H9 (cell line): ENCODE data around the gene GRIN3B. TPM values are rescaled to one million over a fixed set of nuclear protein-coding genes. Genes with fewer than 3 reads are reported as not detected.

Experiments
- DNase-seq: peaks from one replicate; pipeline ENCODE4 v3.0.0-alpha.2; 2017
- H2AFZ ChIP-seq: one replicate; pipeline ENCODE4 v1.6.1; 2013; ENCODE audit warnings: mild to moderate bottlenecking, low read length, control low read depth, moderate library complexity
- H2AK5ac ChIP-seq: 2 replicates; pipeline ENCODE4 v1.6.1; 2013; ENCODE audit warnings: low read length, control low read depth, mixed read lengths; ENCODE audit not compliant: insufficient read length
- H2BK120ac ChIP-seq: one replicate; pipeline ENCODE4 v1.6.1; 2013; ENCODE audit warnings: low read depth, mild to moderate bottlenecking, low read length, control low read depth, inconsistent platforms; ENCODE audit not compliant: poor library complexity, severe bottlenecking
- H2BK12ac ChIP-seq: 2 replicates; pipeline ENCODE4 v1.6.1; 2013; ENCODE audit warnings: low read length, control low read depth, mixed read lengths, low read depth; ENCODE audit not compliant: insufficient read length
- H2BK15ac ChIP-seq: 2 replicates; pipeline ENCODE4 v1.6.1; 2013; ENCODE audit warnings: low read depth, low read length, control low read depth
- H2BK20ac ChIP-seq: one replicate; pipeline ENCODE4 v1.6.1; 2013; ENCODE audit warnings: low read depth, mild to moderate bottlenecking, low read length, control low read depth, inconsistent platforms; ENCODE audit not compliant: poor library complexity, severe bottlenecking
- H2BK5ac ChIP-seq: 2 replicates; pipeline ENCODE4 v1.6.1; 2013; ENCODE audit warnings: low read length, control low read depth, mixed read lengths; ENCODE audit not compliant: insufficient read length
- H3K14ac ChIP-seq: 2 replicates; pipeline ENCODE4 v1.6.1; 2013; ENCODE audit warnings: low read length, control low read depth; ENCODE audit not compliant: insufficient read depth
- H3K18ac ChIP-seq: 2 replicates; pipeline ENCODE4 v1.6.1; 2013; ENCODE audit warnings: low read depth, mild to moderate bottlenecking, mixed read lengths, low read length, control low read depth; ENCODE audit not compliant: insufficient read length
- H3K23ac ChIP-seq: 2 replicates; pipeline ENCODE4 v1.6.1; 2013; ENCODE audit warnings: low read length, control low read depth, mixed read lengths, low read depth; ENCODE audit not compliant: insufficient read length
- H3K23me2 ChIP-seq: 2 replicates; pipeline ENCODE4 v1.6.1; 2013; ENCODE audit warnings: low read depth, mild to moderate bottlenecking, mixed read lengths, low read length, control low read depth; ENCODE audit not compliant: insufficient read length, poor library complexity, severe bottlenecking
- H3K27ac ChIP-seq: 2 replicates; pipeline ENCODE4 v1.5.1; 2013; ENCODE audit warnings: low read length, control low read depth, mixed read lengths, low read depth; ENCODE audit not compliant: insufficient read length
- H3K27me3 ChIP-seq: 2 replicates; pipeline ENCODE4 v1.6.1; 2013; ENCODE audit warnings: low read length, control low read depth, inconsistent platforms; ENCODE audit not compliant: insufficient read depth
- H3K4ac ChIP-seq: 2 replicates; pipeline ENCODE4 v1.6.1; 2013; ENCODE audit warnings: low read depth, mild to moderate bottlenecking, control low read depth, inconsistent platforms, low read length, moderate library complexity
- H3K4me1 ChIP-seq: 2 replicates; pipeline ENCODE4 v1.6.1; 2013; ENCODE audit warnings: low read length, control low read depth, inconsistent platforms; ENCODE audit not compliant: insufficient read depth
- H3K4me2 ChIP-seq: 2 replicates; pipeline ENCODE4 v1.6.1; 2013; ENCODE audit warnings: low read length, control low read depth, mixed read lengths; ENCODE audit not compliant: insufficient read length, insufficient read depth
- H3K56ac ChIP-seq: 2 replicates; pipeline ENCODE4 v1.6.1; 2013; ENCODE audit warnings: low read depth, mild to moderate bottlenecking, mixed read lengths, low read length, control low read depth; ENCODE audit not compliant: insufficient read length
- H3K79me1 ChIP-seq: 2 replicates; pipeline ENCODE4 v1.6.1; 2013; ENCODE audit warnings: low read depth, mild to moderate bottlenecking, moderate library complexity, low read length, control low read depth, inconsistent platforms; ENCODE audit not compliant: insufficient read depth, poor library complexity, severe bottlenecking
- H3K79me2 ChIP-seq: 2 replicates; pipeline ENCODE4 v1.6.1; 2013; ENCODE audit warnings: low read length, control low read depth, inconsistent platforms; ENCODE audit not compliant: insufficient read depth
- H3K9ac ChIP-seq: 2 replicates; pipeline ENCODE4 v1.6.1; 2013; ENCODE audit warnings: low read length, control low read depth, mixed read lengths; ENCODE audit not compliant: insufficient read length; ENCODE audit errors: extremely low read depth
- H3K9me3 ChIP-seq: one replicate; pipeline ENCODE4 v1.6.1; 2013; ENCODE audit warnings: low read depth, low read length, inconsistent platforms; ENCODE audit not compliant: control insufficient read depth
- H3T11ph ChIP-seq: one replicate; pipeline ENCODE4 v1.6.1; 2013; ENCODE audit warnings: mild to moderate bottlenecking, low read length, control low read depth, inconsistent platforms
- H4K20me1 ChIP-seq: one replicate; pipeline ENCODE4 v1.6.1; 2013; ENCODE audit not compliant: control insufficient read depth, insufficient read length, insufficient read depth
- H4K5ac ChIP-seq: 2 replicates; pipeline ENCODE4 v1.6.1; 2013; ENCODE audit warnings: low read depth, mild to moderate bottlenecking, mixed read lengths, low read length, control low read depth; ENCODE audit not compliant: insufficient read length
- H4K8ac ChIP-seq: replicated peaks from 2 replicates; pipeline ENCODE4 v1.6.1; 2013; ENCODE audit warnings: low read length, control low read depth, mixed read lengths, low read depth; ENCODE audit not compliant: insufficient read length
- H4K91ac ChIP-seq: 2 replicates; pipeline ENCODE4 v1.6.1; 2013; ENCODE audit warnings: low read depth, mild to moderate bottlenecking, moderate library complexity, mixed read lengths, low read length, control low read depth; ENCODE audit not compliant: insufficient read length
- H3K27ac Mint-ChIP-seq, 3 experiments: 2 replicates in 2 of 3; 3 replicates in 1 of 3; pipeline ENCODE4 v1.8.0; 2020 to 2021; ENCODE audit warnings: mixed read lengths in 3 of 3, mild to moderate bottlenecking in 1 of 3, moderate library complexity in 1 of 3
- H3K27me3 Mint-ChIP-seq: 2 replicates; pipeline ENCODE4 v1.8.0; 2021; ENCODE audit warnings: low read depth, mild to moderate bottlenecking, moderate library complexity, mixed read lengths
- H3K36me3 Mint-ChIP-seq, 3 experiments: 2 replicates in 2 of 3; 3 replicates in 1 of 3; pipeline ENCODE4 v1.8.0; 2020 to 2021; ENCODE audit warnings: low read depth in 3 of 3, mixed read lengths in 3 of 3; ENCODE audit not compliant: insufficient read depth in 1 of 3
- H3K4me1 Mint-ChIP-seq, 2 experiments: 2 replicates each; pipeline ENCODE4 v1.8.0; 2020; ENCODE audit warnings: mixed read lengths in 2 of 2
- H3K4me3 Mint-ChIP-seq, 2 experiments: 2 replicates in 1 of 2; 3 replicates in 1 of 2; pipeline ENCODE4 v1.8.0; 2020 to 2021; ENCODE audit warnings: mild to moderate bottlenecking in 2 of 2, mixed read lengths in 2 of 2, moderate library complexity in 1 of 2
- H3K9me3 Mint-ChIP-seq, 2 experiments: 2 replicates in 1 of 2; 3 replicates in 1 of 2; pipeline ENCODE4 v1.8.0; 2020; ENCODE audit warnings: mild to moderate bottlenecking in 2 of 2, mixed read lengths in 2 of 2, moderate library complexity in 1 of 2
- CTCF ChIP-seq: fragments of 200-600 bp; sonication (generic); conservative IDR thresholded peaks from 3 replicates; pipeline ENCODE4 v1.8.0; 2021; ENCODE audit warnings: antibody characterized with exemption, mild to moderate bottlenecking
- WGBS: extraction: QIAGEN DNeasy Blood & Tissue Kit; methylation state at CpG from one replicate; pipeline ENCODE4 v1.1.7; 2013; ENCODE audit warnings: missing lambda C conversion rate, low lambda C conversion rate, mixed read lengths; ENCODE audit not compliant: insufficient read length; ENCODE audit errors: extremely low coverage; 5-methylcytosine and 5-hydroxymethylcytosine counted together
- total RNA-seq: library from RNA; stranded (reverse); gene quantifications from 2 replicates; pipeline ENCODE4 v1.2.1, GENCODE V29; 2021

Gene GRIN3B
- total RNA-seq, 1 experiment from 2014 or later, result 1.0 TPM

GRCh38 chr19:984165-984967 is 15.9 kb upstream of the GRIN3B start, which contains the start of gene WDR18:
TSS of gene WDR18 (plus strand) at chr19:984345. CDS start at chr19:984354, 9 bp downstream.
- WGBS, result no CpG with 5 or more reads among the region's 78 CpGs
- Histone ChIP-seq H2BK20ac (no peak within 1 kb of the TSS), H4K5ac (peak within 1 kb of the TSS; percentile 26), H4K20me1 (no peaks in the 10 kb centered on the region), H3K4ac (no peak within 1 kb of the TSS; the same call in 1 of the 2 replicates), H3K14ac (peak within 1 kb of the TSS; percentile 99), H3K27ac (peak within 1 kb of the TSS; percentile 41), H4K91ac (peak within 1 kb of the TSS; percentile 27), H3K23me2 (peaks cover 7% of the 10 kb centered on the region), H3K79me1 (no peaks in the 10 kb centered on the region), H3K9me3 (no peaks in the 10 kb centered on the region), H2AK5ac (no peak within 1 kb of the TSS), H3T11ph (no peak within 1 kb of the TSS), H2BK12ac (peak within 1 kb of the TSS; percentile 89), H3K79me2 (no peaks in the 10 kb centered on the region; the same call in 1 of the 2 replicates), H4K8ac (no peak within 1 kb of the TSS), H3K4me2 (peak within 1 kb of the TSS; percentile 78), H3K4me1 (no peaks in the 10 kb centered on the region), H2BK5ac (peak within 1 kb of the TSS; percentile 85), H3K27me3 (no peaks in the 10 kb centered on the region), H3K56ac (no peak within 1 kb of the TSS), H2BK15ac (peak within 1 kb of the TSS; percentile 98), H2AFZ (no peak within 1 kb of the TSS), H3K9ac (peak within 1 kb of the TSS; percentile 91), H2BK120ac (peak within 1 kb of the TSS; percentile 99), H3K18ac (peak within 1 kb of the TSS; percentile 96), H3K23ac (no peak within 1 kb of the TSS)
- DNase-seq, result peak; percentile 89
- peaks cover 2% of the 10 kb centered on the region; the same call in 1 of the 2 replicates for H3K27me3 Mint-ChIP-seq
- peaks cover 10 to 28% (median 27%) of the 10 kb centered on the region in 3 experiments; a peak in 6 of 7 replicates for H3K36me3 Mint-ChIP-seq
- H3K4me3 Mint-ChIP-seq, result peak within 1 kb of the TSS; percentile 96
- TF ChIP-seq CTCF, result no peak
- H3K9me3 Mint-ChIP-seq, result no peaks in the 10 kb centered on the region
- peak within 1 kb of the TSS; percentile 99 for H3K27ac Mint-ChIP-seq
- peaks cover 7 to 23% of the 10 kb centered on the region in 2 experiments for H3K4me1 Mint-ChIP-seq
